Thyroid gland (tissue), 4 donors: ENCODE measurements around the gene TICRR.

Experiments
- POLR2A ChIP-seq, 2 donors: fragments of 450-650 bp; IDR thresholded peaks; one replicate each; pipeline ENCODE4 v1.6.1; 2017; ENCODE audit warnings: antibody characterized with exemption in 2 of 2, mild to moderate bottlenecking in 2 of 2, moderate library complexity in 1 of 2
- TF ChIP-seq, protein P1 (sequence below), 6 experiments: fragments of 200-600 bp in 3 of 6; fragments of 450-650 bp in 3 of 6; sonication (generic) in 3 of 6; IDR thresholded peaks; one replicate each; pipeline ENCODE4 v1.5.1; 2016 to 2019; ENCODE audit warnings: antibody characterized with exemption in 6 of 6, mild to moderate bottlenecking in 2 of 6, inconsistent platforms in 1 of 6, moderate library complexity in 1 of 6

DNA sequence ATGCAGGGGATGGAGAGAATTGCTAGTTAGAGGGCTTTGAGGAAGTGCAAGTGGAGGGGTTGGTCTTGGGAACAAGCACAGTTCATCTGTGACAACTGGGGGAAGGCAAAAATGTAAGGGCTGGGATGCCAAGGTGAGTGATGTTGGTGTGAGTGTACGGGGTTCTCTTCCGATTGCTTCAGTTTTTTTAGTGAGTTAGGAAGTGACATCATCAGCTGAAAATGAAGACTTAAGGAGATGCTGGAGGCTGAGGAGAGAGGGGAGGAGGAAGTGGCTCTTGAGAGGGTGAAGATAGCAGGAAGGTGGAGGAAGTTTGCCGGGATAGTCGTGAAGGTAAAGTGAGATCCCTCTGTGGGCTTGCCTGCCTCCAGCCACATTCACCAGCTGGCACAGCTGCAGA lies 12.7 kb downstream of the TICRR start:
- no peak for TF ChIP-seq POLR2A (IDR thresholded peaks at IDR 0.05)
- TF ChIP-seq, protein P1, sequence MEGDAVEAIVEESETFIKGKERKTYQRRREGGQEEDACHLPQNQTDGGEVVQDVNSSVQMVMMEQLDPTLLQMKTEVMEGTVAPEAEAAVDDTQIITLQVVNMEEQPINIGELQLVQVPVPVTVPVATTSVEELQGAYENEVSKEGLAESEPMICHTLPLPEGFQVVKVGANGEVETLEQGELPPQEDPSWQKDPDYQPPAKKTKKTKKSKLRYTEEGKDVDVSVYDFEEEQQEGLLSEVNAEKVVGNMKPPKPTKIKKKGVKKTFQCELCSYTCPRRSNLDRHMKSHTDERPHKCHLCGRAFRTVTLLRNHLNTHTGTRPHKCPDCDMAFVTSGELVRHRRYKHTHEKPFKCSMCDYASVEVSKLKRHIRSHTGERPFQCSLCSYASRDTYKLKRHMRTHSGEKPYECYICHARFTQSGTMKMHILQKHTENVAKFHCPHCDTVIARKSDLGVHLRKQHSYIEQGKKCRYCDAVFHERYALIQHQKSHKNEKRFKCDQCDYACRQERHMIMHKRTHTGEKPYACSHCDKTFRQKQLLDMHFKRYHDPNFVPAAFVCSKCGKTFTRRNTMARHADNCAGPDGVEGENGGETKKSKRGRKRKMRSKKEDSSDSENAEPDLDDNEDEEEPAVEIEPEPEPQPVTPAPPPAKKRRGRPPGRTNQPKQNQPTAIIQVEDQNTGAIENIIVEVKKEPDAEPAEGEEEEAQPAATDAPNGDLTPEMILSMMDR (IDR thresholded peaks at IDR 0.05): no peak
